Loucy (cell line): ENCODE data around the gene MYL3.

Source experiments
- H2AFZ ChIP-seq: fragments of 200-600 bp; sonication (generic); 2 replicates; pipeline ENCODE4 v1.6.0; 2016; ENCODE audit warnings: antibody characterized with exemption, mild to moderate bottlenecking, low read length, moderate library complexity
- H3F3A ChIP-seq: fragments of 200-600 bp; 2 replicates; pipeline ENCODE4 v1.6.0; 2016; ENCODE audit warnings: antibody characterized with exemption, low read depth, mild to moderate bottlenecking
- H3K27me3 ChIP-seq: fragments of 200-600 bp; sonication (generic); 2 replicates; pipeline ENCODE4 v1.6.1; 2014; ENCODE audit warnings: low read length, mild to moderate bottlenecking; ENCODE audit not compliant: insufficient read depth, poor library complexity, severe bottlenecking
- H3K36me3 ChIP-seq: fragments of 200-600 bp; sonication (generic); 2 replicates; pipeline ENCODE4 v1.6.1; 2016; ENCODE audit warnings: low read length; ENCODE audit not compliant: insufficient read depth
- H3K4me1 ChIP-seq: fragments of 200-600 bp; sonication (generic); 2 replicates; pipeline ENCODE4 v1.5.1; 2014; ENCODE audit warnings: low read length, mild to moderate bottlenecking; ENCODE audit not compliant: insufficient read depth, poor library complexity, severe bottlenecking
- H3K4me2 ChIP-seq: fragments of 200-600 bp; sonication (generic); 2 replicates; pipeline ENCODE4 v1.6.0; 2014; ENCODE audit warnings: antibody characterized with exemption, low read length, low read depth, mild to moderate bottlenecking; ENCODE audit not compliant: poor library complexity, severe bottlenecking
- H3K4me3 ChIP-seq: fragments of 200-600 bp; sonication (generic); 2 replicates; pipeline ENCODE4 v1.5.1; 2014; ENCODE audit warnings: low read length, mild to moderate bottlenecking, mixed read lengths; ENCODE audit not compliant: poor library complexity, severe bottlenecking
- H3K79me2 ChIP-seq: fragments of 200-600 bp; sonication (generic); 2 replicates; pipeline ENCODE4 v1.6.1; 2014; ENCODE audit warnings: low read length; ENCODE audit not compliant: insufficient read depth
- H3K9ac ChIP-seq: fragments of 200-600 bp; sonication (generic); 2 replicates; pipeline ENCODE4 v1.6.0; 2014; ENCODE audit warnings: mild to moderate bottlenecking, low read depth, low read length, moderate library complexity; ENCODE audit not compliant: poor library complexity, severe bottlenecking
- H3K9me2 ChIP-seq: fragments of 200-600 bp; sonication (generic); replicated peaks from 2 replicates; pipeline ENCODE4 v1.6.1; 2016; ENCODE audit warnings: low read depth, low read length, mixed read lengths
- H3K9me3 ChIP-seq: fragments of 200-600 bp; sonication (generic); 2 replicates; pipeline ENCODE4 v1.6.1; 2014; ENCODE audit warnings: mild to moderate bottlenecking, antibody characterized with exemption, low read length, low read depth; ENCODE audit not compliant: insufficient read depth
- H4K20me1 ChIP-seq: fragments of 200-600 bp; sonication (generic); 2 replicates; pipeline ENCODE4 v1.6.0; 2014; ENCODE audit warnings: antibody characterized with exemption, low read length, mild to moderate bottlenecking; ENCODE audit not compliant: insufficient read depth, poor library complexity, severe bottlenecking
- CTCF ChIP-seq: fragments of 200-600 bp; sonication (generic); conservative IDR thresholded peaks from 2 replicates; pipeline ENCODE4 v1.5.1; 2014; ENCODE audit warnings: mild to moderate bottlenecking, antibody characterized with exemption, low read length
- EZH2phosphoT487 ChIP-seq: fragments of 200-600 bp; IDR thresholded peaks from 2 replicates; pipeline ENCODE4 v1.6.1; 2018; ENCODE audit warnings: antibody characterized with exemption, mild to moderate bottlenecking, moderate library complexity, borderline replicate concordance

Gene MYL3

DNA sequence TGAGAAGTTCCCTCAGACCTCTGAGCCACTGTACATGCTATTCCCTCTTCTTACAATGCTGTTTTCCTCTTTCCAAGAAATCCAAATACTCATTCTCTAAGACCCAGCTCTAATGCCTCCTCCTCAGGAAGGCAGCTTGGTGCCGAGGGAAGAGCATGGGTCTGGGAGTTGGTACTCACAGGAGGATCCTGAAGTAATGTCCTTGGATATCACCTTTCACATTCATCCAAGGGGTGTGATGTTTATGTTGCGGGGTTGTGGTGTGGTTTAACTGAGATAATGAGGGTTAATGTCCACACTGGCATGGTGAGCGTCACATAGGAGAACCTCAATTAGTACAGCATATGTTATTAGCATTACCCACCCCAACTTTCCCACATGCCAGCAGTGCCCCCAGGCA lies 31.9 kb downstream of the MYL3 start:
- Histone ChIP-seq H2AFZ (no peak overlapping the region), H3K27me3 (no peaks in the 10 kb centered on the region)
- TF ChIP-seq CTCF: no peak
- TF ChIP-seq EZH2phosphoT487: no peak

GRCh38 chr3:46830801-46831200 lies 32.4 kb downstream of the MYL3 start:
- Histone ChIP-seq H3K9ac (no peak overlapping the region), H3K79me2 (no peaks in the 10 kb centered on the region), H2AFZ (no peak overlapping the region), H4K20me1 (no peaks in the 10 kb centered on the region), H3K27me3 (no peaks in the 10 kb centered on the region), H3K4me2 (no peak overlapping the region), H3K36me3 (no peaks in the 10 kb centered on the region), H3F3A (no peaks in the 10 kb centered on the region), H3K9me3 (no peaks in the 10 kb centered on the region), H3K4me3 (no peak overlapping the region), H3K4me1 (peaks cover 3% of the 10 kb centered on the region), H3K9me2 (no peaks in the 10 kb centered on the region)
- TF ChIP-seq EZH2phosphoT487 (no peak), CTCF (no peak)

More for the DNA sequence above, 31.9 kb downstream of the MYL3 start:
- H3K9ac ChIP-seq: no peak overlapping the region
- H3F3A ChIP-seq: no peaks in the 10 kb centered on the region
- no peak overlapping the region for H3K4me2 ChIP-seq
- H3K36me3 ChIP-seq: no peaks in the 10 kb centered on the region
- H3K79me2 ChIP-seq: no peaks in the 10 kb centered on the region
- peaks cover 3% of the 10 kb centered on the region for H3K4me1 ChIP-seq
- H3K9me2 ChIP-seq: no peaks in the 10 kb centered on the region
- no peaks in the 10 kb centered on the region for H4K20me1 ChIP-seq
- H3K9me3 ChIP-seq: no peaks in the 10 kb centered on the region
- no peak overlapping the region for H3K4me3 ChIP-seq

DNA sequence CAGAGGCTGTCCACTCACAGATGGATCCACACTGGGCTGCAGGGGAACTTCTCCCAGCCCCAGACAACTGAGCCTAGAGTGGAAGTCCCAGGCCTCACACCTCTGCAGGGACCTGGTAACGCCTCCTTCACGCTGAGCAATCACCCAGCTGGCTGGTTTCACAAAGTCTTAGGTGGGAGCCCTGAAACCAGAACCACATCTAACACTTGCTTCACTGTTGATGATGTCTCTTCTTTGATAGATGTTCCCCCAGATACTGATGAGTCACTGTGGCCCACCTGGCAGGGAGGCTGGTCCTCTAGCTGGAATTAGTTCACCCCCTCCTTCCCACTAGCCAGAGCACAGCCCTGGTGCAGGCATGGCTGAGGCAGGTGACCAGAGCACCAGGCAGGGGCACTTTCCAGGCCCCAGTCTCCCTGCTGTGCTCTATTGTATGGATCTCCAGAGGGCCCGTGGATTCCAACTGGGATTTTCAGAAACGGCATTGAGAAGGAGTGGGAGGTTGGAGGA lies 33.5 kb downstream of the MYL3 start:
- Histone ChIP-seq H3K4me2 (no peak overlapping the region), H2AFZ (no peak overlapping the region), H3K27me3 (no peaks in the 10 kb centered on the region), H3K4me3 (no peak overlapping the region), H3K79me2 (no peaks in the 10 kb centered on the region), H4K20me1 (no peaks in the 10 kb centered on the region), H3K36me3 (no peaks in the 10 kb centered on the region), H3K9ac (no peak overlapping the region), H3K9me2 (no peaks in the 10 kb centered on the region), H3K4me1 (peaks cover 3% of the 10 kb centered on the region), H3K9me3 (no peaks in the 10 kb centered on the region), H3F3A (no peaks in the 10 kb centered on the region)
- TF ChIP-seq CTCF (no peak), EZH2phosphoT487 (no peak)
